ENCODE results near the gene TMEM132C.

DNA sequence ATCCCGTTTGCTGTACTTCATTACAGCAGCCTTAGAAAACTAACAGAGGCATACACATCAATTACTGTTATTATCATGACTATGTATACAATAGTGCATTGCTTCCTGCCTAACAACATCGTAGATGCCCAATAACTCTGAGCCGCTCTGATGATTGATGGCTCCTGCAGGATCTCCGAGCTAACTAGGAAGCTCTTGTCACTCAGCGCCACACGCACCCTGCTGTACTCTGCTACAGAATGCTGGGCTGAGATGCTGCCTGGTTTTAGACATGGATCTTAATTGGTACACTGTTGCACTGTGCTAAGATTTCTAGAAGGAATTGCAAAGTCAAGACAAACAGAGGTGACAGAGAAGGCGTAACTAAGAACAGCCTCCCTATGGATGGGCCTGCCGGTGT is 387.5 kb downstream of the TMEM132C start:
- TF ChIP-seq YY1 (IDR thresholded peaks at IDR 0.05; ENCODE audit: low read depth, low read length) (no peak), SP4 (IDR thresholded peaks at IDR 0.05; ENCODE audit: low read length) (no peak), SAP30 (IDR thresholded peaks at IDR 0.05; ENCODE audit: insufficient read depth, insufficient replicate concordance, low read length) (no peak), JUND (IDR thresholded peaks at IDR 0.05; ENCODE audit: low read length) (no peak)
